GM21381 (cell line): ENCODE data around the gene MATK.

ENCODE experiments used
- ATAC-seq: cut with Tn5 transposase; IDR thresholded peaks from one replicate; pipeline ENCODE4 v1.9.1; 2021; ENCODE audit warnings: mild to moderate bottlenecking, moderate library complexity; ENCODE audit not compliant: unreplicated experiment

MATK gene

GRCh38 chr19:3785938-3786824, at the start of gene MATK:
MATK (minus strand) TSS chr19:3786381; CDS start chr19:3785135, 1,246 bp downstream.
- no peak for ATAC-seq

- ATAC-seq = no peak
Measured at GRCh38 chr19:3835055-3835435, 48.9 kb upstream of the MATK start.

- no peak for ATAC-seq
Measured at GRCh38 chr19:3834349-3835054, 48.3 kb upstream of the MATK start.

- no peak for ATAC-seq
Measured at GRCh38 chr19:3833578-3834348, 47.6 kb upstream of the MATK start.

GRCh38 chr19:3832001-3832400, 45.8 kb upstream of the MATK start:
- ATAC-seq = no peak

GRCh38 chr19:3831601-3832000, 45.4 kb upstream of the MATK start:
- ATAC-seq = no peak

GRCh38 chr19:3830621-3831589, 44.7 kb upstream of the MATK start:
- ATAC-seq = no peak

GRCh38 chr19:3827306-3827705, 41.1 kb upstream of the MATK start:
- no peak for ATAC-seq

GRCh38 chr19:3826163-3826562, 40.0 kb upstream of the MATK start:
- ATAC-seq = no peak

GRCh38 chr19:3825286-3825956, 39.2 kb upstream of the MATK start:
- ATAC-seq = no peak

- ATAC-seq = no peak
Measured at GRCh38 chr19:3823350-3823713, 37.2 kb upstream of the MATK start.

GRCh38 chr19:3822683-3823349, 36.6 kb upstream of the MATK start:
- ATAC-seq = no peak

GRCh38 chr19:3821857-3822364, 35.7 kb upstream of the MATK start:
- ATAC-seq = no peak

GRCh38 chr19:3821156-3821555, 35.0 kb upstream of the MATK start:
- ATAC-seq = no peak

- ATAC-seq = no peak
Measured at GRCh38 chr19:3819989-3820388, 33.8 kb upstream of the MATK start.

- ATAC-seq = no peak
Measured at GRCh38 chr19:3818918-3819317, 32.7 kb upstream of the MATK start.

GRCh38 chr19:3818466-3818865, 32.3 kb upstream of the MATK start:
- ATAC-seq = no peak

GRCh38 chr19:3817761-3818160, 31.6 kb upstream of the MATK start:
- no peak for ATAC-seq

- no peak for ATAC-seq
Measured at GRCh38 chr19:3816566-3817218, 30.5 kb upstream of the MATK start.
